Activated CD8-positive, alpha-beta memory T cell treated with anti-CD3 and anti-CD28 coated beads, Interleukin-2, amount 50 U/mL, for 1 hour (primary cell): ENCODE results near the gene WDR18.

Experiments used
- DNase-seq: peaks from one replicate; pipeline ENCODE4 v3.0.0-alpha.2; 2020; ENCODE audit errors: extremely low read depth

WDR18 gene

GRCh38 chr19:1041835-1042685 is 57.9 kb downstream of the WDR18 start:
- DNase-seq = no peak

GRCh38 chr19:1042689-1043511 is 58.8 kb downstream of the WDR18 start:
- DNase-seq = no peak
